ENCODE measurements around the gene SYNGAP1.

DNA sequence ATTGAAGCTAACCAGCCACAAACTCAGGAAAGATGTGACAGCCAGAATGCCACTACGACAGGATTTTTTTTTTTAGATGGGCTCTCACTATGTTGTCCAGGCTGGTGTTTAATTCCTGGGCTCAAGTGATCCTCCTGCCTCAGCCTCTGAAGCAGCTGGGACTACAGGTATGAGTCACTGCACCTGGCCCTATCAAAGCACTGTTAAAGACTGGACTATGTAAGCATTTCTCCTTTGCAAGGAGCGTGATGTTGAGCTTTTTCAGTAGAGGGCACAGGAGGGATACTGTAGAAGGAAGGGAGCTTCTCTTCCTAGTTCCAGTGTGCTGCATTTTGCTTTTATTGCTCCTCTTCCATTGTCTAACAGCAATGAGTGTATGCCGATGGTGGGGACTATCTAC, 70.3 kb downstream of the SYNGAP1 start:
- TF ChIP-seq RAD21 (IDR thresholded peaks at IDR 0.05; ENCODE audit: low read length) (no peak), POLR2A (IDR thresholded peaks at IDR 0.05; ENCODE audit: low read depth, low read length) (no peak), MXI1 (IDR thresholded peaks at IDR 0.05; ENCODE audit: borderline replicate concordance, low read depth, low read length) (no peak), MAFK (IDR thresholded peaks at IDR 0.05; ENCODE audit: low read depth, low read length) (no peak)
- TF ChIP-seq, protein P1, sequence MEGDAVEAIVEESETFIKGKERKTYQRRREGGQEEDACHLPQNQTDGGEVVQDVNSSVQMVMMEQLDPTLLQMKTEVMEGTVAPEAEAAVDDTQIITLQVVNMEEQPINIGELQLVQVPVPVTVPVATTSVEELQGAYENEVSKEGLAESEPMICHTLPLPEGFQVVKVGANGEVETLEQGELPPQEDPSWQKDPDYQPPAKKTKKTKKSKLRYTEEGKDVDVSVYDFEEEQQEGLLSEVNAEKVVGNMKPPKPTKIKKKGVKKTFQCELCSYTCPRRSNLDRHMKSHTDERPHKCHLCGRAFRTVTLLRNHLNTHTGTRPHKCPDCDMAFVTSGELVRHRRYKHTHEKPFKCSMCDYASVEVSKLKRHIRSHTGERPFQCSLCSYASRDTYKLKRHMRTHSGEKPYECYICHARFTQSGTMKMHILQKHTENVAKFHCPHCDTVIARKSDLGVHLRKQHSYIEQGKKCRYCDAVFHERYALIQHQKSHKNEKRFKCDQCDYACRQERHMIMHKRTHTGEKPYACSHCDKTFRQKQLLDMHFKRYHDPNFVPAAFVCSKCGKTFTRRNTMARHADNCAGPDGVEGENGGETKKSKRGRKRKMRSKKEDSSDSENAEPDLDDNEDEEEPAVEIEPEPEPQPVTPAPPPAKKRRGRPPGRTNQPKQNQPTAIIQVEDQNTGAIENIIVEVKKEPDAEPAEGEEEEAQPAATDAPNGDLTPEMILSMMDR (conservative IDR thresholded peaks at IDR 0.05; ENCODE audit: low read depth, low read length), result no peak
